Neural cell (in vitro differentiated cells): ENCODE data around the gene CRHBP. TPM values are rescaled to one million over a fixed set of nuclear protein-coding genes. Genes with fewer than 3 reads are reported as not detected.

ENCODE experiments used
- H2AFZ ChIP-seq: fragments of 200-600, 300-800 bp; sonication (generic), shearing (Covaris generic); 2 replicates; pipeline ENCODE4 v1.6.0; 2014; ENCODE audit warnings: low read depth, mild to moderate bottlenecking, antibody characterized with exemption, low read length, moderate library complexity
- H3F3A ChIP-seq: fragments of 200-600 bp; shearing (Covaris generic); 2 replicates; pipeline ENCODE4 v1.6.1; 2016; ENCODE audit warnings: mild to moderate bottlenecking, moderate library complexity, mixed read lengths, antibody characterized with exemption, low read length; ENCODE audit not compliant: insufficient read depth, poor library complexity, severe bottlenecking
- H3K27ac ChIP-seq: fragments of 200-600, 300-800 bp; sonication (generic), shearing (Covaris generic); 2 replicates; pipeline ENCODE4 v1.5.1; 2014; ENCODE audit warnings: mild to moderate bottlenecking, low read length, moderate library complexity
- H3K27me3 ChIP-seq: fragments of 300-800, 200-600 bp; sonication (generic), shearing (Covaris generic); 2 replicates; pipeline ENCODE4 v1.6.0; 2014; ENCODE audit warnings: mild to moderate bottlenecking, low read depth, low read length, moderate library complexity; ENCODE audit not compliant: insufficient read depth
- H3K36me3 ChIP-seq: fragments of 300-800, 200-600 bp; sonication (generic), shearing (Covaris generic); 2 replicates; pipeline ENCODE4 v1.5.1; 2014; ENCODE audit warnings: mild to moderate bottlenecking, antibody characterized with exemption, low read length, moderate library complexity; ENCODE audit not compliant: insufficient read depth
- H3K4me2 ChIP-seq: fragments of 300-800, 200-600 bp; sonication (generic), shearing (Covaris generic); 2 replicates; pipeline ENCODE4 v1.6.0; 2014; ENCODE audit warnings: mild to moderate bottlenecking, low read length
- H3K4me3 ChIP-seq: fragments of 300-800, 200-600 bp; sonication (generic), shearing (Covaris generic); 2 replicates; pipeline ENCODE4 v1.5.1; 2014; ENCODE audit warnings: mild to moderate bottlenecking, low read length, moderate library complexity
- H3K79me2 ChIP-seq: fragments of 200-600 bp; shearing (Covaris generic); replicated peaks from 2 replicates; pipeline ENCODE4 v1.6.0; 2014; ENCODE audit warnings: mild to moderate bottlenecking, low read length, moderate library complexity; ENCODE audit not compliant: insufficient read depth
- H3K9ac ChIP-seq: fragments of 300-800, 200-600 bp; sonication (generic), shearing (Covaris generic); 2 replicates; pipeline ENCODE4 v1.6.1; 2016; ENCODE audit warnings: mild to moderate bottlenecking, low read length, mixed read lengths
- H3K9me2 ChIP-seq: fragments of 200-600 bp; shearing (Covaris generic); 2 replicates; pipeline ENCODE4 v1.6.1; 2016; ENCODE audit warnings: mild to moderate bottlenecking, low read length, mixed read lengths; ENCODE audit not compliant: insufficient read depth
- H3K9me3 ChIP-seq: fragments of 200-600, 300-800 bp; sonication (generic), shearing (Covaris generic); 2 replicates; pipeline ENCODE4 v1.6.1; 2016; ENCODE audit warnings: mild to moderate bottlenecking, mixed run types, low read length, moderate library complexity, mixed read lengths
- H4K20me1 ChIP-seq: fragments of 200-600 bp; shearing (Covaris generic); 2 replicates; pipeline ENCODE4 v1.6.1; 2016; ENCODE audit warnings: mild to moderate bottlenecking, mixed run types; ENCODE audit not compliant: insufficient read depth
- CTCF ChIP-seq: fragments of 450-650 bp; IDR thresholded peaks from 2 replicates; pipeline ENCODE4 v1.5.1; 2014; ENCODE audit warnings: antibody characterized with exemption, mild to moderate bottlenecking, moderate library complexity; ENCODE audit not compliant: poor library complexity, severe bottlenecking
- EP300 ChIP-seq: fragments of 450-650 bp; conservative IDR thresholded peaks from 2 replicates; pipeline ENCODE4 v1.6.1; 2014; ENCODE audit warnings: antibody characterized with exemption, mild to moderate bottlenecking, moderate library complexity; ENCODE audit not compliant: poor library complexity, severe bottlenecking
- EZH2 ChIP-seq: fragments of 200-600, 300-800 bp; shearing (Covaris generic), sonication (generic); IDR thresholded peaks from 2 replicates; pipeline ENCODE4 v1.6.1; 2014; ENCODE audit warnings: antibody characterized with exemption, low read length, borderline replicate concordance, mild to moderate bottlenecking; ENCODE audit not compliant: insufficient read depth, poor library complexity, severe bottlenecking
- MXI1 ChIP-seq: fragments of 450-650 bp; conservative IDR thresholded peaks from 2 replicates; pipeline ENCODE4 v1.6.1; 2014; ENCODE audit warnings: antibody characterized with exemption, mild to moderate bottlenecking; ENCODE audit not compliant: poor library complexity, severe bottlenecking
- POLR2AphosphoS5 ChIP-seq: IDR thresholded peaks from 2 replicates; pipeline ENCODE4 v1.6.1; 2012
- RAD21 ChIP-seq: fragments of 450-650 bp; conservative IDR thresholded peaks from 2 replicates; pipeline ENCODE4 v1.6.1; 2014; ENCODE audit warnings: antibody characterized with exemption, mild to moderate bottlenecking, moderate library complexity
- REST ChIP-seq: IDR thresholded peaks from 2 replicates; pipeline ENCODE4 v1.6.1; 2012; ENCODE audit warnings: borderline replicate concordance
- SMC3 ChIP-seq: fragments of 450-650 bp; conservative IDR thresholded peaks from 2 replicates; pipeline ENCODE4 v1.6.1; 2014; ENCODE audit warnings: antibody characterized with exemption, mild to moderate bottlenecking, moderate library complexity; ENCODE audit not compliant: poor library complexity
- TAF1 ChIP-seq: IDR thresholded peaks from 2 replicates; pipeline ENCODE4 v1.6.1; 2012; ENCODE audit warnings: low read depth
- polyA plus RNA-seq: library from polyadenylated mRNA; depleted of rRNA; stranded (reverse); fragments of >200 nt; gene quantifications from 2 replicates; pipeline ENCODE4 v1.2.3, GENCODE V29; 2014
- small RNA-seq, 3 experiments: library from RNA; depleted of rRNA; stranded (forward); fragments of <200 nt; gene quantifications; one replicate each; pipeline ENCODE3, GENCODE V24; 2012

CRHBP gene
- polyA plus RNA-seq, 1 donor from 2014 or later: not detected

DNA sequence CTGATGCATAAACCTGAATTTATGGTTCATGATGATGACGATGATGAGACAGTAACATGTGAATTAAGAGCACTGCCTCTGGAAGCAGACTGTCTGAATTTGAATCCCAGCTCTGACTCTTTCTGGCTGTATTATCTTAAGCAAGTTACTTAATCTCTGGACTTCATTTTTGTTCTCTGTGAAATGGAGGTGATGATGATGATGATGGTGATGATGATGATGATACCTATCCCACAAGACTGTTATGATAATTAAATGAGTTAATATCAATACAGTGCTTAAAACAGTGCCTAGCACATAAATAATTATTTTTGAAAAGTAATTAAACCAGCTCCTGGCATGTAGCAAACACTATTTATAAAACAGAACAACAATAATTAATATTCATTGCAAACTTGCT, 64.1 kb downstream of the CRHBP start:
- Histone ChIP-seq H3K9me2 (no peaks in the 10 kb centered on the region), H3K27ac (no peak overlapping the region), H3K9ac (no peak overlapping the region), H3K9me3 (no peaks in the 10 kb centered on the region), H3F3A (no peaks in the 10 kb centered on the region), H3K79me2 (no peaks in the 10 kb centered on the region), H3K4me3 (no peak overlapping the region), H3K27me3 (no peaks in the 10 kb centered on the region), H4K20me1 (no peaks in the 10 kb centered on the region), H3K4me2 (no peak overlapping the region), H3K36me3 (no peaks in the 10 kb centered on the region), H2AFZ (no peak overlapping the region)
- TF ChIP-seq RAD21 (no peak), SMC3 (no peak), CTCF (no peak), POLR2AphosphoS5 (no peak), EP300 (no peak), MXI1 (no peak), EZH2 (no peak), REST (no peak), TAF1 (no peak)

GRCh38 chr5:77017668-77018067, 64.8 kb downstream of the CRHBP start:
- no peaks in the 10 kb centered on the region for H3K36me3 ChIP-seq
- H3K79me2 ChIP-seq: no peaks in the 10 kb centered on the region
- no peaks in the 10 kb centered on the region for H3K9me3 ChIP-seq
- no peak overlapping the region for H2AFZ ChIP-seq
- H3K9me2 ChIP-seq: no peaks in the 10 kb centered on the region
- no peaks in the 10 kb centered on the region for H3F3A ChIP-seq
- H3K27ac ChIP-seq: no peak overlapping the region
- no peaks in the 10 kb centered on the region for H3K27me3 ChIP-seq
- H4K20me1 ChIP-seq: no peaks in the 10 kb centered on the region
- H3K4me3 ChIP-seq: no peak overlapping the region
- no peak overlapping the region for H3K4me2 ChIP-seq
- TF ChIP-seq EP300: no peak
- no peak for TF ChIP-seq EZH2
- TF ChIP-seq REST: no peak
- no peak for TF ChIP-seq TAF1
- TF ChIP-seq POLR2AphosphoS5: no peak
- TF ChIP-seq MXI1: no peak
- TF ChIP-seq SMC3: no peak
- no peak overlapping the region for H3K9ac ChIP-seq

Small RNA genes within 50 kb of the gene (small RNA-seq; reads per million reads assigned to genes)
- gene RNU6ATAC36P: 0 to 0.24 (median 0.03) reads per million in 3 experiments

Other genes starting within 250 kb of the CRHBP start
- 35.5 and 35.9 TPM in 2 replicates for gene F2R, start 236.9 kb upstream of the CRHBP start, polyA plus RNA-seq
- gene F2RL1, start 134.0 kb upstream of the CRHBP start, polyA plus RNA-seq: 0.12 and 0.78 TPM in 2 replicates
- gene S100Z, start 103.0 kb upstream of the CRHBP start, polyA plus RNA-seq: not detected in 2 replicates
- gene AGGF1, start 77.4 kb downstream of the CRHBP start, polyA plus RNA-seq: 36.8 and 41.2 TPM in 2 replicates
- gene ZBED3, start 134.2 kb downstream of the CRHBP start, polyA plus RNA-seq: 0.56 and 5.0 TPM in 2 replicates